Fibroblast of pulmonary artery (primary cell): ENCODE measurements around the gene IRX4.

ENCODE experiments used
- DNase-seq: peaks from one replicate; pipeline ENCODE4 v3.0.0-alpha.2; 2010; ENCODE audit warnings: low read depth
- H3K4me3 ChIP-seq: replicated peaks from 2 replicates; pipeline ENCODE4 v1.5.1; 2011; ENCODE audit warnings: low read depth, mild to moderate bottlenecking, control low read depth, low read length, moderate library complexity
- CTCF ChIP-seq: IDR thresholded peaks from 2 replicates; pipeline ENCODE4 v1.5.1; 2011; ENCODE audit warnings: mild to moderate bottlenecking, control low read depth, low read length, inconsistent platforms; ENCODE audit errors: missing control alignments

Gene IRX4

GRCh38 chr5:1892685-1893445 lies 10.1 kb upstream of the IRX4 start:
- DNase-seq, result no peak

GRCh38 chr5:1892211-1892610 lies 9.5 kb upstream of the IRX4 start:
- no peak overlapping the region for H3K4me3 ChIP-seq
- no peak for DNase-seq
- TF ChIP-seq CTCF, result no peak

More at GRCh38 chr5:1892685-1893445, 10.1 kb upstream of the IRX4 start:
- no peak overlapping the region for H3K4me3 ChIP-seq
- TF ChIP-seq CTCF, result no peak

GRCh38 chr5:1891391-1891790 lies 8.7 kb upstream of the IRX4 start:
- no peak for DNase-seq
- no peak overlapping the region for H3K4me3 ChIP-seq

GRCh38 chr5:1890296-1890695 lies 7.6 kb upstream of the IRX4 start:
- DNase-seq, result no peak
- no peak overlapping the region for H3K4me3 ChIP-seq
- no peak for TF ChIP-seq CTCF

More at GRCh38 chr5:1891391-1891790, 8.7 kb upstream of the IRX4 start:
- TF ChIP-seq CTCF, result no peak

GRCh38 chr5:1889321-1890065 lies 6.8 kb upstream of the IRX4 start:
- H3K4me3 ChIP-seq, result no peak overlapping the region
- TF ChIP-seq CTCF, result no peak
- no peak for DNase-seq

- no peak for TF ChIP-seq CTCF
- no peak for DNase-seq
- no peak overlapping the region for H3K4me3 ChIP-seq
Measured at GRCh38 chr5:1888541-1889251, 6.0 kb upstream of the IRX4 start.
